Measurements from ENCODE around the gene PTPRK.

PTPRK gene

DNA sequence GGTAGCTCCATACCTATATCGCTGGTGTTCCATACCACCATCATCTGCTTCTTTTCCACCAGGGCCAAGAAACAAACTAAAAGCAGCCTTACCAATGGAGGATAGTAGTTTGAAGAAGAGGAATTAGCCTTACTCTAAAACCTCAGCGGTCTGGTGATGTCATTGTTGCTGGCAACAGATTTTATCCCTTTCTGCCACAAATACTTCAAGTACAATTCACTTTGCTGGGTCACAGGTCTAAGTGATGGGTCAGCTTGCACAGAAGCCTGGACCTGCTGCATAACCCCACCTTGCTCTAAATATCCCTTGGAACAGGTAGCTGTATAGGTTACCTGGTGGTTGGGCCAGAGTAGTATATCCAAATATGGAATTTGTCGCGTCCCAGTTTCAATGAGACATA, 566.3 kb downstream of the PTPRK start:
- no peaks in the 10 kb centered on the region for H3K9me3 Mint-ChIP-seq
- no peak overlapping the region for H3K4me3 Mint-ChIP-seq
- DNase-seq (ENCODE audit: low spot score in 2 of 2) (no peak), ATAC-seq (no peak)
- H3K36me3 Mint-ChIP-seq, result peaks cover 5% of the 10 kb centered on the region
- H3K4me1 Mint-ChIP-seq, result peaks cover 37% of the 10 kb centered on the region
- no peak overlapping the region for H3K27ac Mint-ChIP-seq

DNA sequence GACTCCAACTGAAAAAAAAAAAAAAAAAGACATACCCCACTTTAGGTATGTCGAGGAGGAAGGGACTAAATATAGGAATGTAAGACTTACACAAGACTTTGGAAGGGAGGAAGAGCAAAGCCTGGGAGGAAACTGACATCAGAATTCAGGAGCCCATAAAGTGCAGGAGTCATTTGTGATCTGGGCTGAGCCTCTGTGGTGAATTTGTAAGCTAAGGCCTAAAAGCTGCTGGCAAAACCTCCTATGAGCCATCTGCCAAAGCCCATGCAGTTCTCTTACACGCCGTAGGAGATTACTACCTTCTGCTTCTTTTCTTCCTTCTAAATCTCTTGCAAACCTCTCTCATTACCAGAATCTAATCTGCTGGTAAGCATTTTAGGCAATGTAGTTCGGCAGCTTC, 567.6 kb downstream of the PTPRK start:
- no peak for DNase-seq (ENCODE audit: low spot score in 2 of 2)
- Mint-ChIP-seq H3K27ac (no peak overlapping the region), H3K9me3 (no peaks in the 10 kb centered on the region), H3K4me3 (peak overlapping the region; percentile 61), H3K4me1 (peaks cover 37% of the 10 kb centered on the region), H3K36me3 (peaks cover 5% of the 10 kb centered on the region)
- ATAC-seq, result no peak

- Mint-ChIP-seq H3K9me3 (no peaks in the 10 kb centered on the region), H3K27ac (peak overlapping the region; percentile 74), H3K4me3 (peak overlapping the region; percentile 61), H3K36me3 (peaks cover 5% of the 10 kb centered on the region), H3K4me1 (peaks cover 37% of the 10 kb centered on the region)
- DNase-seq (ENCODE audit: low spot score in 2 of 2), result peak in 1 of 2 donors; percentile 56
- ATAC-seq, result no peak
Observed at GRCh38 chr6:127952176-127952575, 568.2 kb downstream of the PTPRK start.

GRCh38 chr6:127951172-127951917, 569.1 kb downstream of the PTPRK start:
- Mint-ChIP-seq H3K4me3 (peak overlapping the region; percentile 61), H3K36me3 (peaks cover 5% of the 10 kb centered on the region), H3K9me3 (peaks cover 1% of the 10 kb centered on the region), H3K4me1 (peaks cover 41% of the 10 kb centered on the region), H3K27ac (peak overlapping the region; percentile 74)
- DNase-seq (ENCODE audit: low spot score in 2 of 2) (peak in 1 of 2 donors; percentile 60), ATAC-seq (peak; percentile 83)

- ATAC-seq, result no peak
- H3K9me3 Mint-ChIP-seq, result peaks cover 4% of the 10 kb centered on the region
- peaks cover 5% of the 10 kb centered on the region for H3K36me3 Mint-ChIP-seq
- DNase-seq (ENCODE audit: low spot score in 2 of 2), result no peak
- H3K27ac Mint-ChIP-seq, result peak overlapping the region; percentile 74
- H3K4me3 Mint-ChIP-seq, result peak overlapping the region; percentile 61
- H3K4me1 Mint-ChIP-seq, result peaks cover 46% of the 10 kb centered on the region
Observed at GRCh38 chr6:127950566-127951145, 569.7 kb downstream of the PTPRK start.

- Mint-ChIP-seq H3K4me3 (no peak overlapping the region), H3K4me1 (peaks cover 34% of the 10 kb centered on the region), H3K9me3 (peaks cover 4% of the 10 kb centered on the region), H3K36me3 (peaks cover 5% of the 10 kb centered on the region), H3K27ac (no peak overlapping the region)
- ATAC-seq, result no peak
- DNase-seq (ENCODE audit: low spot score in 2 of 2), result no peak
Observed at GRCh38 chr6:127949251-127949650, 571.1 kb downstream of the PTPRK start.

GRCh38 chr6:127946388-127946787, 574.0 kb downstream of the PTPRK start:
- ATAC-seq, result no peak
- no peak for DNase-seq (ENCODE audit: low spot score in 2 of 2)
- Mint-ChIP-seq H3K4me3 (no peak overlapping the region), H3K27ac (no peak overlapping the region), H3K9me3 (peaks cover 4% of the 10 kb centered on the region), H3K36me3 (no peaks in the 10 kb centered on the region), H3K4me1 (peaks cover 25% of the 10 kb centered on the region)

- Mint-ChIP-seq H3K36me3 (no peaks in the 10 kb centered on the region), H3K4me1 (peaks cover 17% of the 10 kb centered on the region), H3K4me3 (no peak overlapping the region), H3K27ac (no peak overlapping the region), H3K9me3 (peaks cover 4% of the 10 kb centered on the region)
- ATAC-seq (no peak), DNase-seq (ENCODE audit: low spot score in 2 of 2) (no peak)
Observed at GRCh38 chr6:127945434-127946097, 574.8 kb downstream of the PTPRK start.

DNA sequence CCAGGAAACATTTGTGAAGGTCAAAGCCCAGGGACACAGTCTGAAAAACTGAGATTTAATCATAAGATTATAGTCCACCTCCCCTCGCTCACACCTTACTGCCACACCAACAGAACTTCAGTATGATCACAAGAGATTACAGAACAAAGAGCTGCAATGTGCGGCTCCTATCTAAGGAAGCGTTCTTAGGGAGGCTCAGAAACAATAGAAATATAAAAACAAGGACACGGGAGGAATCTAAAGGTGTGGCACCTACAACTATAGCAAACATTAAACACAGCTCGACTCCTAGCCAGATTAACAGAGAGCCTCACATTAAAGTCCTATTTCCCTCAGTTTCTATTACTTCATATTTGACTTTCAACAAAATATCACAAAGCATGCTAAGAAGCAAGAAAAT, 579.2 kb downstream of the PTPRK start:
- Mint-ChIP-seq H3K4me3 (no peak overlapping the region), H3K9me3 (peaks cover 2% of the 10 kb centered on the region), H3K27ac (no peak overlapping the region), H3K36me3 (peaks cover 7% of the 10 kb centered on the region), H3K4me1 (peaks cover 22% of the 10 kb centered on the region)
- ATAC-seq (no peak), DNase-seq (ENCODE audit: low spot score in 2 of 2) (no peak)

DNA sequence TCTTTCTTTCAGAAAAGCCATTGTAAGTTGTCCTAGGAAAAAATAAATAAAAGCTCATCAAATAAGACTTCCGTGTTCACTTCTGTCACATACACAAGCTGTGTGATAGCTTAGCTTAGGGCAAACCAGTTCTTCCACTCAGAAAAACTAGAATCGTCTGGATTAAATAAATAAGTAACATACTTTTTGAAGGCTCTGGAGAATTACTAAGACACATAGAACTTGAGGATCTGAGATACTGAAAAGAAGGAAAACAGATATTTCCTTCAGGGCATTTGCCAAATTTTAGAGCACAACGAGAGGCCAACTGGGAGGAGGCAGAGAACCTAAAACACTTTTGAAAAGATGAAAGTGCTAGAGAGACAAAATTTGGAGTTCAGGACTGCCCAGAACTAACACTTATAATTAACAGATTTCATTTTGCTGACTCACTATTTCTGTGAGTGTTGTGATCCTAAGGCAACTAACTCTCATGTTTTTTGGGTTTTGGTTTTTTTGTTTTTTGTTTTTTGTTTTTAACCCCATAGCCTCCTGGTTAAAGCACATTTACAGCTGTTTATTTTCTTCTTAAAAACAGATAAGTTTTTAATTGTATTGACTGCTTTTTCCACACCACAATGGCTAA, 580.8 kb downstream of the PTPRK start:
- H3K36me3 Mint-ChIP-seq, result peaks cover 7% of the 10 kb centered on the region
- H3K4me3 Mint-ChIP-seq, result peak overlapping the region; percentile 2
- H3K27ac Mint-ChIP-seq, result peak overlapping the region; percentile 92
- H3K9me3 Mint-ChIP-seq, result no peaks in the 10 kb centered on the region
- no peak for DNase-seq (ENCODE audit: low spot score in 2 of 2)
- ATAC-seq, result no peak
- peaks cover 25% of the 10 kb centered on the region for H3K4me1 Mint-ChIP-seq

DNA sequence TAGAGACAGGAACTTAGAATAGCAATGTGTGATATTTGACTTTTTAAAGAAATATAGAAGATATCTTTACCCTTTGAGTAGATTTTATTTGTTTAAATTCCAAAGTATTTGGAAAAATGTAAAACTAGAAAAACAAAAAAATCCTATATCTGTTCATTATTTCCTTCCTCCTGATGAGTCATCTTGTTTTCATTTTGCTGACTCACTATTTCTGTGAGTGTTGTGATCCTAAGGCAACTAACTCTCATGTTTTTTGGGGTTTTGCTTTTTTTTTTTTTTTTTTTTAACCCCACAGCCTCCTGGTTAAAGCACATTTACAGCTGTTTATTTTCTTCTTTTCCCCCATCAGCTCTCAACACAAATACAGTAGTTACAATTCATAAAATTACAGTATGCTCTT, 581.7 kb downstream of the PTPRK start:
- ATAC-seq (peak; percentile 44), DNase-seq (ENCODE audit: low spot score in 2 of 2) (no peak)
- H3K4me3 Mint-ChIP-seq, result peak overlapping the region; percentile 2
- H3K9me3 Mint-ChIP-seq, result no peaks in the 10 kb centered on the region
- peak overlapping the region; percentile 92 for H3K27ac Mint-ChIP-seq
- H3K36me3 Mint-ChIP-seq, result peaks cover 7% of the 10 kb centered on the region
- peaks cover 32% of the 10 kb centered on the region for H3K4me1 Mint-ChIP-seq

DNA sequence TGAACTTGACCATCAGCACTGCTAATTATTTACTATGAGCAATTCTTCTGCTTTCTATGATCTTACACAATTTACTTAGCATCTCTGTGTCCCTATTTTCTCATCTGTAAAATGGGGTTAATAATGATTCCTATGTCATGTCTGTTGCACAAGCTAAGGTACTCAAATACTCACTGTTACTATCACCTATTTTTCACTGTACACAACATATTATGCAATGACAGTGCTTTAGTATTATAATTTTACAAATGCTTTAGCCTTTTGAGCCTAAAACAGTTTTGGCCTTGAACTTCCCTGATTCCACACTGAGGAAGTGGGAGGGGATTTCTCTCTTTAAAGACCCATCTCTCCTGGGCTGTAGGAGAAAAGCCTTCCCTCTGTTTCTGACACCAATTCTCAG, 582.7 kb downstream of the PTPRK start:
- Mint-ChIP-seq H3K4me3 (no peak overlapping the region), H3K36me3 (peaks cover 7% of the 10 kb centered on the region), H3K4me1 (peaks cover 41% of the 10 kb centered on the region), H3K9me3 (peaks cover 3% of the 10 kb centered on the region), H3K27ac (peak overlapping the region; percentile 92)
- no peak for DNase-seq (ENCODE audit: low spot score in 2 of 2)
- ATAC-seq, result no peak

DNA sequence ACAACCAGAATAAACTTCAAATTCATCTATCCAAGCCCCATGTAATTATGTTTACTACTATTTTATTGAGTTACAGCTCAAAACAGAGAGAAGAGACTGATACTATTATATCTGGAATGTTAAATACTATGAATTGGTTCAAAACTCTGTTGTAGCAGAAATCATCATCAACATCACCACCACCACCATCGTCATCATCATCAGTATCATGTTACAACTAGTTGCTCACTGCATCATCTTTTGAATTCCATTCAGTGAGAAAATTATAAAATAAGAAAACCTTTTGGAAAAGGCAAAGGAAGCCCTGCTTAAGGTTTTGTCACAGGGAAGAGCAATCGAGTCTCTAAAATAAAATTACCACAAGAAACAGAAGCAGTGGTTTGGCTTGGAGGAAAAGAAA, 583.3 kb downstream of the PTPRK start:
- Mint-ChIP-seq H3K4me1 (peaks cover 45% of the 10 kb centered on the region), H3K9me3 (peaks cover 4% of the 10 kb centered on the region), H3K36me3 (peaks cover 7% of the 10 kb centered on the region), H3K27ac (no peak overlapping the region), H3K4me3 (no peak overlapping the region)
- ATAC-seq (no peak), DNase-seq (ENCODE audit: low spot score in 2 of 2) (no peak)

DNA sequence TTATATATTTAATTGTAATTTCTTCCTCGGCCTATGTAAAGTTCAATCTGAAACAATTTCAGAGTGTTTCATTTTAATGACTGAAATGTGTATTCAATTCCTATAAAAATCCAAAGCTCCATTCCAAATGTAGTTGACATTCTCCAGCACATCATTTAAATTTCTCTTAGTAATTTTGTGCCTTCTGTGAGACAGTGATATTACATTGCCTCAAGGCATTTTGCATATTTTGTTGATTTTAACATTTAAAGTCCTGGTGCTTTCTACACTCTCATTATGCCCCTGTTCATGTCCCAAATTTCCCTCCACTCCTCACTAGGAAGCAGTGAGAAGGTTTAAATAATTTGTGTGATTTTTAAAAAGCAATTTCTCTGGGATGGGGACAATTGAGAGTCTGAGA, 585.4 kb downstream of the PTPRK start:
- Mint-ChIP-seq H3K27ac (peak overlapping the region; percentile 75), H3K36me3 (peaks cover 7% of the 10 kb centered on the region), H3K4me3 (peak overlapping the region; percentile 32), H3K4me1 (peaks cover 45% of the 10 kb centered on the region), H3K9me3 (peaks cover 4% of the 10 kb centered on the region)
- no peak for DNase-seq (ENCODE audit: low spot score in 2 of 2)
- no peak for ATAC-seq
